Lung (tissue), 12 donors: ENCODE data around the gene SYAP1. TPM values are rescaled to one million over a fixed set of nuclear protein-coding genes. Genes with fewer than 3 reads are reported as not detected.

Experiments used
- ATAC-seq: fragments of 200-7000 bp; cut with Tn5 transposase; one replicate; pipeline ENCODE4 v1.9.1; 2020; ENCODE audit warnings: moderate number of reproducible peaks; ENCODE audit not compliant: insufficient read depth, low FRiP score
- DNase-seq, 3 donors: peaks; one replicate each; pipeline ENCODE4 v3.0.0-alpha.2; 2013 to 2017
- H3K27ac ChIP-seq, 2 donors: one replicate each; pipeline ENCODE4 v1.5.1; 2013; ENCODE audit warnings: mild to moderate bottlenecking in 2 of 2, moderate library complexity in 2 of 2, control low read depth in 1 of 2, inconsistent platforms in 1 of 2, low read depth in 1 of 2, low read length in 1 of 2
- H3K27me3 ChIP-seq, 3 donors: one replicate each; pipeline ENCODE4 v1.5.1; 2013; ENCODE audit warnings: low read length in 2 of 3; ENCODE audit not compliant: control insufficient read depth in 3 of 3, insufficient read depth in 3 of 3
- H3K36me3 ChIP-seq, 4 donors: one replicate each; pipeline ENCODE4 v1.5.1; 2013; ENCODE audit warnings: low read length in 4 of 4, mild to moderate bottlenecking in 1 of 4, moderate library complexity in 1 of 4; ENCODE audit not compliant: control insufficient read depth in 4 of 4, insufficient read depth in 4 of 4
- H3K4me1 ChIP-seq, 5 donors: one replicate each; pipeline ENCODE4 v1.5.1; 2013; ENCODE audit warnings: low read length in 5 of 5, mild to moderate bottlenecking in 2 of 5, moderate library complexity in 1 of 5; ENCODE audit not compliant: control insufficient read depth in 5 of 5, insufficient read depth in 5 of 5
- H3K4me3 ChIP-seq: one replicate; pipeline ENCODE4 v1.5.1; 2013; ENCODE audit warnings: mild to moderate bottlenecking, control low read depth, moderate library complexity
- H3K9ac ChIP-seq, 2 donors: one replicate each; pipeline ENCODE4 v1.5.1; 2013; ENCODE audit warnings: low read length in 2 of 2, control low read depth in 1 of 2; ENCODE audit not compliant: insufficient read depth in 1 of 2
- H3K9me3 ChIP-seq, 4 donors: one replicate each; pipeline ENCODE4 v1.5.1; 2013; ENCODE audit warnings: low read length in 3 of 4, mild to moderate bottlenecking in 1 of 4, moderate library complexity in 1 of 4; ENCODE audit not compliant: control insufficient read depth in 4 of 4, insufficient read depth in 3 of 4
- CTCF ChIP-seq: IDR thresholded peaks from 2 replicates; pipeline ENCODE4 v1.5.1; 2012; ENCODE audit warnings: mild to moderate bottlenecking; ENCODE audit errors: control extremely low read depth, extremely low read depth
- WGBS, 2 donors: extraction: QIAGEN DNeasy Blood & Tissue Kit; methylation state at CpG; one replicate each; pipeline ENCODE4 v1.1.7; 2013; 5-methylcytosine and 5-hydroxymethylcytosine counted together
- polyA plus RNA-seq, 2 donors: library from polyadenylated mRNA; stranded (reverse); fragments of 200-250 nt; gene quantifications; one replicate each; pipeline ENCODE4 v1.2.1, GENCODE V29; 2013
- total RNA-seq, 2 donors: library from RNA; depleted of rRNA in 1 of 2; stranded (reverse); fragments of >200 nt in 1 of 2; gene quantifications; one replicate each; pipeline ENCODE4 v1.2.1, GENCODE V29; 2014 to 2021
- donor health status: control.
- donor health status: control.
- donor health status: Bipolar disorder and iron deficiency.
- donor health status: healthy.
- donor health status: DM: yes; HTN: yes; CAD: no.

SYAP1 gene
- total and polyA plus RNA-seq, 4 donors = 10.2 to 32.0 (median 23.2) TPM

DNA sequence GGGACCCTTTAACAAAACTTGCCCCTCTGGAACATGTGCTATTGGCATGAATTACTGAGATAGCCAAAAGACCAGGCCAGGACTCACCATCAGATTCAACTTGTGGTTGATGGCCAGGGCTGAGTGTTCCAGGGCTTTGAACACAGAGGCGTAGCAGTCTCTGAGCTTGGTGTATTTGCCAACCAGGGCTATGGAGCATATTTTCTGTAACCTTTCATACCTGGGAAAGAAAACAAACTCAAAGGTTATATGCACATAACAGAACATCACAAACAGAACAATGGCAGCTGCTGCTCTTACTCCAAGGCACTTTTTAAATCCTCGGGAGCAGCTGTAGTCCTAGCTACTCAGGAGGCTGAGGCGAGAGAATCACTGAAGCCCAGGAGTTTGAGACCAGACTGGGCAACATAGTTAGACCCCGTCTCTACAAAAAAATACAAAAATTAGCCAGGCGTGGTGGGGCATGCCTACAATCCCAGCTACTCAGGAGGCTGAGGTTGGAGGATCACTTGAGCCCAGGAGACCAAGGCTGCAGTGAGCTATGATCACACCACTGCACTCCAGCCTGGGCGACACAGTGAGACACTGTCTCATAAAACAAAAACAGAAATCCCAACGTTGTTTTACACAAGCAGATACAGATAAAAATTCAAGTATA is 36.3 kb upstream of the SYAP1 start:
- peaks cover 3 to 10% (median 6%) of the 10 kb centered on the region in 4 donors for H3K36me3 ChIP-seq

DNA sequence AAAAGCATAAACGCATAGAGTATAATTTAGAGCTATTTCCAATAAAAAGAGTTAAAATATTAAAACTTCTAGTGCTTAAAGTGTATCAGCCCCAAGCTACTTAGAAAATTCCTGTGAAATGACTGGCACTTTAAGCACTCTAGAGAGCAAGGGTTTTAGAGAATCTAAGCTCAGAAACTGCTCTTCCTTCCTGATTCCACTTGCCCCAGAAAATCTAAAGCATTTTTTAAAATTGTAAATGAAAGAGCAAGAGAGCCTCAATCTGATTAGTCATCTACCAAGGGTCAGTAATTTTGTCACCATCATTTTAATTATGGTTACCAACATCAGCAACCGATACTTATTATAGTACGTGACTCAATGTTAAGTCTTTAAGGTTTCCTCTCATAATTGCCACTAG is 31.9 kb upstream of the SYAP1 start:
- ATAC-seq (no peak), DNase-seq (no peak)
- TF ChIP-seq CTCF = no peak
- peaks cover 0 to 16% (median 10%) of the 10 kb centered on the region in 3 donors for H3K27me3 ChIP-seq
- H3K27ac ChIP-seq = no peak overlapping the region
- H3K4me3 ChIP-seq = no peak overlapping the region
- peaks cover 0 to 2% (median 0%) of the 10 kb centered on the region in 4 donors for H3K9me3 ChIP-seq
- no peak overlapping the region for H3K9ac ChIP-seq
- H3K36me3 ChIP-seq = peaks cover 3 to 15% (median 8%) of the 10 kb centered on the region in 4 donors
- 93 to 94% methylated on average over 3 of the region's 3 CpGs for WGBS, 2 donors
- no peaks in the 10 kb centered on the region for H3K4me1 ChIP-seq

More for the DNA sequence above, 36.3 kb upstream of the SYAP1 start:
- Histone ChIP-seq H3K9ac (no peak overlapping the region), H3K27me3 (peaks cover 4 to 28% (median 19%) of the 10 kb centered on the region in 3 donors), H3K4me3 (no peak overlapping the region), H3K4me1 (no peaks in the 10 kb centered on the region), H3K9me3 (peaks cover 0 to 2% (median 0%) of the 10 kb centered on the region in 4 donors), H3K27ac (no peak overlapping the region)
- 92 to 98% methylated on average over 7 of the region's 7 CpGs for WGBS, 2 donors
- TF ChIP-seq CTCF = no peak
- no peak for DNase-seq
- ATAC-seq = no peak

- 7 to 53% methylated on average over 4 to 10 of the region's 10 CpGs for WGBS, 2 donors
Measured at GRCh38 chrX:16695079-16695676, 24.2 kb upstream of the SYAP1 start.

More at GRCh38 chrX:16695079-16695676, 24.2 kb upstream of the SYAP1 start:
- peak; percentile 76 for TF ChIP-seq CTCF
- Histone ChIP-seq H3K4me3 (no peak overlapping the region), H3K9me3 (no peaks in the 10 kb centered on the region), H3K36me3 (peaks cover 0 to 11% (median 7%) of the 10 kb centered on the region in 4 donors), H3K4me1 (no peaks in the 10 kb centered on the region), H3K27ac (no peak overlapping the region), H3K27me3 (peaks cover 0 to 14% (median 10%) of the 10 kb centered on the region in 3 donors), H3K9ac (no peak overlapping the region)
- DNase-seq = peak; percentile 45 to 59 (median 51)
- peak; percentile 72 for ATAC-seq
